HCT116 (cell line): ENCODE data around the gene MROH7. TPM values are rescaled to one million over a fixed set of nuclear protein-coding genes. Genes with fewer than 3 reads are reported as not detected.

Experiments
- ATAC-seq: fragments of 200-7000 bp; cut with Tn5 transposase; 2 replicates; pipeline ENCODE4 v1.9.1; 2020; ENCODE audit warnings: mild to moderate bottlenecking, moderate library complexity
- BruUV-seq: library from RNA; stranded (reverse); fragments of 400-500 nt; replicated peaks from 2 replicates; lab custom pipeline; 2021; lab: Mats Ljungman, UMichigan
- CTCF ChIA-PET: fragments of 300-600 bp; sonication (Branson Sonifier 250); formaldehyde crosslinking; loops from one replicate; lab custom pipeline; 2021; ENCODE audit warnings: antibody characterized with exemption; lab: Charles Lee
- POLR2A ChIA-PET: fragments of 300-600, 350-600 bp; sonication (Branson Sonifier 250); formaldehyde crosslinking; loops from one replicate; lab custom pipeline; 2021; ENCODE audit warnings: antibody characterized with exemption; lab: Charles Lee
- RAD21 ChIA-PET, 2 experiments: fragments of 300-600 bp; sonication (Branson Sonifier 250); formaldehyde crosslinking; loops; one replicate each; lab custom pipeline; 2023; ENCODE audit warnings: low total read pairs in 2 of 2; ENCODE audit not compliant: uncharacterized antibody in 2 of 2, unreplicated experiment in 2 of 2, low non-redundant PET in 1 of 2; lab: Charles Lee
- DNase-seq: peaks from one replicate; pipeline ENCODE4 v3.0.0-alpha.2; 2010; ENCODE audit warnings: low read depth, low spot score
- H2AFZ ChIP-seq: fragments of 200-600 bp; shearing (Covaris generic), sonication (generic); 2 replicates; pipeline ENCODE4 v1.6.1; 2017; ENCODE audit warnings: low read depth, mixed run types, mixed read lengths, antibody characterized with exemption, low read length; ENCODE audit not compliant: poor library complexity, severe bottlenecking
- H3K27ac ChIP-seq: 2 replicates; pipeline ENCODE4 v1.5.1; 2012; ENCODE audit warnings: low read depth, low read length
- H3K27me3 ChIP-seq: fragments of 200-600 bp; sonication (generic); 2 replicates; pipeline ENCODE4 v1.6.1; 2016; ENCODE audit warnings: mixed run types, low read length, mixed read lengths; ENCODE audit not compliant: insufficient read depth
- H3K36me3 ChIP-seq, 2 experiments: fragments of 200-500 bp in 1 of 2; fragments of 200-600 bp in 1 of 2; sonication (Bioruptor generic) in 1 of 2; sonication (generic) in 1 of 2; 2 replicates each; pipeline versions ENCODE4 v1.5.1 to v1.6.1; 2014 to 2016; ENCODE audit warnings: low read length in 2 of 2, inconsistent platforms in 1 of 2, mixed read lengths in 1 of 2, mixed run types in 1 of 2; ENCODE audit not compliant: insufficient read depth in 2 of 2, control insufficient read depth in 1 of 2
- H3K4me1 ChIP-seq, 2 experiments: fragments of 200-600 bp in 1 of 2; sonication (generic) in 1 of 2; 2 replicates each; pipeline versions ENCODE4 v1.5.1 to v1.6.1; 2012 to 2017; ENCODE audit warnings: low read length in 2 of 2, inconsistent platforms in 1 of 2, mild to moderate bottlenecking in 1 of 2, mixed read lengths in 1 of 2, mixed run types in 1 of 2, moderate library complexity in 1 of 2; ENCODE audit not compliant: insufficient read depth in 2 of 2, control insufficient read depth in 1 of 2
- H3K4me2 ChIP-seq: fragments of 200-600 bp; sonication (generic); 2 replicates; pipeline ENCODE4 v1.6.1; 2017; ENCODE audit warnings: mixed run types, low read length, mixed read lengths
- H3K4me3 ChIP-seq, 2 experiments: fragments of 200-600 bp in 1 of 2; sonication (generic) in 1 of 2; replicated peaks in 1 of 2; 2 replicates each; pipeline ENCODE4 v1.5.1; 2011 to 2016; ENCODE audit warnings: low read length in 2 of 2, control low read depth in 1 of 2, low read depth in 1 of 2, mild to moderate bottlenecking in 1 of 2, mixed read lengths in 1 of 2, mixed run types in 1 of 2
- H3K79me2 ChIP-seq: fragments of 200-600 bp; sonication (generic); 2 replicates; pipeline ENCODE4 v1.6.1; 2017; ENCODE audit warnings: mild to moderate bottlenecking, mixed run types, low read length, moderate library complexity, mixed read lengths; ENCODE audit not compliant: insufficient read depth
- H3K9ac ChIP-seq: fragments of 200-600 bp; sonication (generic); 2 replicates; pipeline ENCODE4 v1.6.1; 2016; ENCODE audit warnings: low read length, mixed read lengths
- H3K9me2 ChIP-seq: fragments of 200-600 bp; sonication (generic), shearing (Covaris generic); 2 replicates; pipeline ENCODE4 v1.6.1; 2017; ENCODE audit warnings: mixed run types, mild to moderate bottlenecking, moderate library complexity; ENCODE audit not compliant: insufficient read depth
- H3K9me3 ChIP-seq, 2 experiments: fragments of 200-500 bp in 1 of 2; fragments of 200-600 bp in 1 of 2; sonication (Bioruptor generic) in 1 of 2; sonication (generic) in 1 of 2; 2 replicates each; pipeline ENCODE4 v1.6.1; 2014 to 2017; ENCODE audit warnings: low read length in 2 of 2, mixed read lengths in 2 of 2, inconsistent platforms in 1 of 2, low read depth in 1 of 2, mild to moderate bottlenecking in 1 of 2, mixed run types in 1 of 2, moderate library complexity in 1 of 2; ENCODE audit not compliant: control insufficient read depth in 1 of 2, insufficient read depth in 1 of 2
- H4K20me1 ChIP-seq: fragments of 200-600 bp; sonication (generic), shearing (Covaris generic); 2 replicates; pipeline ENCODE4 v1.6.1; 2017; ENCODE audit warnings: mixed run types, mild to moderate bottlenecking, moderate library complexity; ENCODE audit not compliant: insufficient read depth
- EGR1 ChIP-seq: IDR thresholded peaks from 2 replicates; pipeline ENCODE4 v1.6.1; 2012; ENCODE audit warnings: low read depth
- ELF1 ChIP-seq: IDR thresholded peaks from 2 replicates; pipeline ENCODE4 v1.6.1; 2012; ENCODE audit warnings: low read depth, borderline replicate concordance
- EZH2phosphoT487 ChIP-seq: fragments of 200-600 bp; IDR thresholded peaks from 2 replicates; pipeline ENCODE4 v1.6.1; 2018; ENCODE audit warnings: antibody characterized with exemption, borderline replicate concordance
- FOSL1 ChIP-seq: IDR thresholded peaks from 2 replicates; pipeline ENCODE4 v1.6.1; 2012; ENCODE audit warnings: low read depth
- POLR2A ChIP-seq: IDR thresholded peaks from 2 replicates; pipeline ENCODE4 v1.7.0; 2011; ENCODE audit warnings: borderline replicate concordance; ENCODE audit not compliant: insufficient read depth, insufficient read length; ENCODE audit errors: extremely low read depth
- RAD21 ChIP-seq: IDR thresholded peaks from 2 replicates; pipeline ENCODE4 v1.6.1; 2012; ENCODE audit warnings: low read depth, mild to moderate bottlenecking
- SRF ChIP-seq: IDR thresholded peaks from 2 replicates; pipeline ENCODE4 v1.6.1; 2012; ENCODE audit warnings: low read depth
- ZFX ChIP-seq: fragments of 450-650 bp; IDR thresholded peaks from 2 replicates; pipeline ENCODE4 v1.6.1; 2017
- ZNF274 ChIP-seq: fragments of 200-500 bp; sonication (Bioruptor generic); IDR thresholded peaks from 2 replicates; pipeline ENCODE4 v1.6.1; 2014; ENCODE audit warnings: mild to moderate bottlenecking, low read depth, low read length, inconsistent platforms
- intact Hi-C: fragments of 100-400 bp; cut with micrococcal nuclease; formaldehyde crosslinking; loops from 2 replicates; pipeline ENCODE4 v1.10.0; 2022
- total RNA-seq: library from RNA; stranded (reverse); gene quantifications from one replicate; pipeline ENCODE4 v1.2.1, GENCODE V29; 2021; ENCODE audit not compliant: unreplicated experiment
- TF ChIP-seq, protein P1 (sequence below): IDR thresholded peaks from 2 replicates; pipeline ENCODE4 v1.6.1; 2012; ENCODE audit warnings: low read depth
- TF ChIP-seq, protein P2 (sequence below), 3 experiments: fragments of 200-600 bp in 1 of 3; sonication (generic) in 1 of 3; IDR thresholded peaks in 2 of 3; conservative IDR thresholded peaks in 1 of 3; 2 replicates each; pipeline ENCODE4 v1.5.1; 2012 to 2017; ENCODE audit warnings: low read depth in 2 of 3, low read length in 2 of 3, antibody characterized with exemption in 1 of 3, borderline replicate concordance in 1 of 3, control low read depth in 1 of 3, mild to moderate bottlenecking in 1 of 3, mixed read lengths in 1 of 3, mixed run types in 1 of 3, moderate library complexity in 1 of 3; ENCODE audit not compliant: insufficient read depth in 1 of 3

MROH7 gene
- total RNA-seq, 1 experiment from 2014 or later = 1.1 TPM

GRCh38 chr1:54603241-54603640, 38.3 kb upstream of the MROH7 start:
- ChIA-PET RAD21 (no interaction called here), POLR2A (no interaction called here), CTCF (no interaction called here)
- no peak overlapping the region for H2AFZ ChIP-seq
- no peaks in the 10 kb centered on the region for H3K9me3 ChIP-seq
- no peaks in the 10 kb centered on the region for H3K9me2 ChIP-seq
- BruUV-seq = no TSS peak
- H3K79me2 ChIP-seq = no peaks in the 10 kb centered on the region
- intact Hi-C loops = no loop called here
- H3K9ac ChIP-seq = no peak overlapping the region
- DNase-seq = no peak
- no peak for TF ChIP-seq SRF
- no peak for TF ChIP-seq EZH2phosphoT487
- TF ChIP-seq, protein P1, sequence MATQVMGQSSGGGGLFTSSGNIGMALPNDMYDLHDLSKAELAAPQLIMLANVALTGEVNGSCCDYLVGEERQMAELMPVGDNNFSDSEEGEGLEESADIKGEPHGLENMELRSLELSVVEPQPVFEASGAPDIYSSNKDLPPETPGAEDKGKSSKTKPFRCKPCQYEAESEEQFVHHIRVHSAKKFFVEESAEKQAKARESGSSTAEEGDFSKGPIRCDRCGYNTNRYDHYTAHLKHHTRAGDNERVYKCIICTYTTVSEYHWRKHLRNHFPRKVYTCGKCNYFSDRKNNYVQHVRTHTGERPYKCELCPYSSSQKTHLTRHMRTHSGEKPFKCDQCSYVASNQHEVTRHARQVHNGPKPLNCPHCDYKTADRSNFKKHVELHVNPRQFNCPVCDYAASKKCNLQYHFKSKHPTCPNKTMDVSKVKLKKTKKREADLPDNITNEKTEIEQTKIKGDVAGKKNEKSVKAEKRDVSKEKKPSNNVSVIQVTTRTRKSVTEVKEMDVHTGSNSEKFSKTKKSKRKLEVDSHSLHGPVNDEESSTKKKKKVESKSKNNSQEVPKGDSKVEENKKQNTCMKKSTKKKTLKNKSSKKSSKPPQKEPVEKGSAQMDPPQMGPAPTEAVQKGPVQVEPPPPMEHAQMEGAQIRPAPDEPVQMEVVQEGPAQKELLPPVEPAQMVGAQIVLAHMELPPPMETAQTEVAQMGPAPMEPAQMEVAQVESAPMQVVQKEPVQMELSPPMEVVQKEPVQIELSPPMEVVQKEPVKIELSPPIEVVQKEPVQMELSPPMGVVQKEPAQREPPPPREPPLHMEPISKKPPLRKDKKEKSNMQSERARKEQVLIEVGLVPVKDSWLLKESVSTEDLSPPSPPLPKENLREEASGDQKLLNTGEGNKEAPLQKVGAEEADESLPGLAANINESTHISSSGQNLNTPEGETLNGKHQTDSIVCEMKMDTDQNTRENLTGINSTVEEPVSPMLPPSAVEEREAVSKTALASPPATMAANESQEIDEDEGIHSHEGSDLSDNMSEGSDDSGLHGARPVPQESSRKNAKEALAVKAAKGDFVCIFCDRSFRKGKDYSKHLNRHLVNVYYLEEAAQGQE = no peak
- TF ChIP-seq ZFX = no peak
- TF ChIP-seq ZNF274 = no peak
- TF ChIP-seq EGR1 = no peak
- no peak for TF ChIP-seq POLR2A
- no peak for TF ChIP-seq RAD21
- TF ChIP-seq FOSL1 = no peak
- TF ChIP-seq, protein P2, sequence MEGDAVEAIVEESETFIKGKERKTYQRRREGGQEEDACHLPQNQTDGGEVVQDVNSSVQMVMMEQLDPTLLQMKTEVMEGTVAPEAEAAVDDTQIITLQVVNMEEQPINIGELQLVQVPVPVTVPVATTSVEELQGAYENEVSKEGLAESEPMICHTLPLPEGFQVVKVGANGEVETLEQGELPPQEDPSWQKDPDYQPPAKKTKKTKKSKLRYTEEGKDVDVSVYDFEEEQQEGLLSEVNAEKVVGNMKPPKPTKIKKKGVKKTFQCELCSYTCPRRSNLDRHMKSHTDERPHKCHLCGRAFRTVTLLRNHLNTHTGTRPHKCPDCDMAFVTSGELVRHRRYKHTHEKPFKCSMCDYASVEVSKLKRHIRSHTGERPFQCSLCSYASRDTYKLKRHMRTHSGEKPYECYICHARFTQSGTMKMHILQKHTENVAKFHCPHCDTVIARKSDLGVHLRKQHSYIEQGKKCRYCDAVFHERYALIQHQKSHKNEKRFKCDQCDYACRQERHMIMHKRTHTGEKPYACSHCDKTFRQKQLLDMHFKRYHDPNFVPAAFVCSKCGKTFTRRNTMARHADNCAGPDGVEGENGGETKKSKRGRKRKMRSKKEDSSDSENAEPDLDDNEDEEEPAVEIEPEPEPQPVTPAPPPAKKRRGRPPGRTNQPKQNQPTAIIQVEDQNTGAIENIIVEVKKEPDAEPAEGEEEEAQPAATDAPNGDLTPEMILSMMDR (IDR thresholded peaks at IDR 0.05 in 2 of 3, conservative IDR thresholded peaks at IDR 0.05 in 1 of 3; ENCODE audit: borderline replicate concordance in 1 of 3, insufficient read depth in 1 of 3, low read depth in 2 of 3, low read length in 2 of 3) = no peak
- no peak for TF ChIP-seq ELF1
- TF ChIP-seq, all 23 proteins: peak for 0
- Histone ChIP-seq H3K4me2 (no peak overlapping the region), H3K27ac (no peak overlapping the region), H3K27me3 (no peaks in the 10 kb centered on the region), H4K20me1 (no peaks in the 10 kb centered on the region), H3K4me1 (no peaks in the 10 kb centered on the region), H3K4me3 (no peak overlapping the region), H3K36me3 (peaks cover 0 to 10% of the 10 kb centered on the region in 2 experiments; a peak in 3 of 4 replicates)
- no peak for ATAC-seq
